ENCODE data around the gene GSS.

GSS gene

GRCh38 chr20:34928411-34928810 lies 27.2 kb downstream of the GSS start:
- H3K27ac ChIP-seq (replicated peaks): no peak overlapping the region
- DNase-seq (ENCODE audit: low read depth in 1 of 2, low spot score in 1 of 2): no peak
- no peaks in the 10 kb centered on the region for H3K27me3 ChIP-seq (ENCODE audit: insufficient read depth, poor library complexity, severe bottlenecking)
- TF ChIP-seq GABPA (IDR thresholded peaks at IDR 0.05; ENCODE audit: low read depth) (no peak), CTCF (IDR thresholded peaks at IDR 0.05; ENCODE audit: insufficient read depth, low read length) (no peak), SPI1 (IDR thresholded peaks at IDR 0.05; ENCODE audit: borderline replicate concordance, low read depth) (no peak), REST (IDR thresholded peaks at IDR 0.05; ENCODE audit: insufficient replicate concordance, low read depth) (no peak), POLR2AphosphoS5 (IDR thresholded peaks at IDR 0.05; ENCODE audit: low read depth) (no peak)
- no peak overlapping the region for H3K4me3 ChIP-seq (replicated peaks; ENCODE audit: insufficient read depth, low read length)

- no peak for DNase-seq (ENCODE audit: low read depth in 1 of 2, low spot score in 1 of 2)
- Histone ChIP-seq H3K27me3 (ENCODE audit: insufficient read depth, poor library complexity, severe bottlenecking) (no peaks in the 10 kb centered on the region), H3K4me3 (replicated peaks; ENCODE audit: insufficient read depth, low read length) (no peak overlapping the region), H3K27ac (replicated peaks) (no peak overlapping the region)
- TF ChIP-seq GABPA (IDR thresholded peaks at IDR 0.05; ENCODE audit: low read depth) (no peak), POLR2AphosphoS5 (IDR thresholded peaks at IDR 0.05; ENCODE audit: low read depth) (no peak), CTCF (IDR thresholded peaks at IDR 0.05; ENCODE audit: insufficient read depth, low read length) (no peak), SPI1 (IDR thresholded peaks at IDR 0.05; ENCODE audit: borderline replicate concordance, low read depth) (no peak)
Measured at GRCh38 chr20:34927736-34928135, 27.9 kb downstream of the GSS start.

GRCh38 chr20:34926581-34926980 lies 29.0 kb downstream of the GSS start:
- TF ChIP-seq REST (IDR thresholded peaks at IDR 0.05; ENCODE audit: insufficient replicate concordance, low read depth): no peak
- TF ChIP-seq SPI1 (IDR thresholded peaks at IDR 0.05; ENCODE audit: borderline replicate concordance, low read depth): no peak
- TF ChIP-seq GABPA (IDR thresholded peaks at IDR 0.05; ENCODE audit: low read depth): no peak
- no peak for TF ChIP-seq POLR2AphosphoS5 (IDR thresholded peaks at IDR 0.05; ENCODE audit: low read depth)
- no peak for TF ChIP-seq CTCF (IDR thresholded peaks at IDR 0.05; ENCODE audit: insufficient read depth, low read length)
- H3K27ac ChIP-seq (replicated peaks): no peak overlapping the region
- H3K27me3 ChIP-seq (ENCODE audit: insufficient read depth, poor library complexity, severe bottlenecking): no peaks in the 10 kb centered on the region
- no peak for DNase-seq (ENCODE audit: low read depth in 1 of 2, low spot score in 1 of 2)
- H3K4me3 ChIP-seq (replicated peaks; ENCODE audit: insufficient read depth, low read length): no peak overlapping the region

- no peak for DNase-seq (ENCODE audit: low read depth in 1 of 2, low spot score in 1 of 2)
- TF ChIP-seq REST (IDR thresholded peaks at IDR 0.05; ENCODE audit: insufficient replicate concordance, low read depth): no peak
- TF ChIP-seq SPI1 (IDR thresholded peaks at IDR 0.05; ENCODE audit: borderline replicate concordance, low read depth): no peak
- no peak for TF ChIP-seq CTCF (IDR thresholded peaks at IDR 0.05; ENCODE audit: insufficient read depth, low read length)
- no peak for TF ChIP-seq POLR2AphosphoS5 (IDR thresholded peaks at IDR 0.05; ENCODE audit: low read depth)
- Histone ChIP-seq H3K27ac (replicated peaks) (no peak overlapping the region), H3K4me3 (replicated peaks; ENCODE audit: insufficient read depth, low read length) (no peak overlapping the region), H3K27me3 (ENCODE audit: insufficient read depth, poor library complexity, severe bottlenecking) (no peaks in the 10 kb centered on the region)
Measured at GRCh38 chr20:34925981-34926380, 29.6 kb downstream of the GSS start.
